PC-3 (cell line): ENCODE data around the gene FANCL.
"Not testable (repeated sequence)": the region's sequence is repeated elsewhere in the genome, so short reads cannot be mapped to it uniquely, and the experiment has no call there.

ENCODE experiments used
- EZH2 ChIP-seq: fragments of 300-600 bp; sonication (generic); IDR thresholded peaks from one replicate; pipeline ENCODE4 v1.6.1; 2017; ENCODE audit warnings: antibody characterized with exemption, mild to moderate bottlenecking, low read length; ENCODE audit not compliant: unreplicated experiment
- EZH2phosphoT487 ChIP-seq: fragments of 300-600 bp; sonication (generic); IDR thresholded peaks from 2 replicates; pipeline ENCODE4 v1.6.1; 2018; ENCODE audit warnings: mild to moderate bottlenecking, antibody characterized with exemption, low read length, borderline replicate concordance
- TF ChIP-seq, protein P1 (sequence below): fragments of 300-600 bp; sonication (generic); conservative IDR thresholded peaks from 2 replicates; pipeline ENCODE4 v1.5.1; 2017; ENCODE audit warnings: antibody characterized with exemption, low read depth, mild to moderate bottlenecking, low read length

DNA sequence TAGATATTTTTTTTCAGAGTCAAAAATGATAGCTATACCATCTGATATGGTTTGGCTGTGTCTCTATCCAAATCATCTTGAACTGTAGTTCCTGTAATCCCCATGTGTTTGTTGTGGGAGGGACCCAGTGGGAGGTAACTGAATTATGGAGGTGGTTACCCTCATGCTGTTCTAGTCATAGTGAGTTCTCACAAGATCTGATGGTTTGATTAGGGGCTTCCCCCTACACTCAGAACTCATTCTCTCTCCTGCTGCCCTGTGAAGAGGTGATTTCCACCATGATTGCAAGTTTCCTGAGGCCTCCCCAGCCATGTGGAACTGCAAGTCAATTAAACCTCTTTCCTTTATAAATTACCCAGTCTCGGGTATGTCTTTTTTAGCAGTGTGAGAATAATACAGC is 17.3 kb upstream of the FANCL start:
- TF ChIP-seq, protein P1, sequence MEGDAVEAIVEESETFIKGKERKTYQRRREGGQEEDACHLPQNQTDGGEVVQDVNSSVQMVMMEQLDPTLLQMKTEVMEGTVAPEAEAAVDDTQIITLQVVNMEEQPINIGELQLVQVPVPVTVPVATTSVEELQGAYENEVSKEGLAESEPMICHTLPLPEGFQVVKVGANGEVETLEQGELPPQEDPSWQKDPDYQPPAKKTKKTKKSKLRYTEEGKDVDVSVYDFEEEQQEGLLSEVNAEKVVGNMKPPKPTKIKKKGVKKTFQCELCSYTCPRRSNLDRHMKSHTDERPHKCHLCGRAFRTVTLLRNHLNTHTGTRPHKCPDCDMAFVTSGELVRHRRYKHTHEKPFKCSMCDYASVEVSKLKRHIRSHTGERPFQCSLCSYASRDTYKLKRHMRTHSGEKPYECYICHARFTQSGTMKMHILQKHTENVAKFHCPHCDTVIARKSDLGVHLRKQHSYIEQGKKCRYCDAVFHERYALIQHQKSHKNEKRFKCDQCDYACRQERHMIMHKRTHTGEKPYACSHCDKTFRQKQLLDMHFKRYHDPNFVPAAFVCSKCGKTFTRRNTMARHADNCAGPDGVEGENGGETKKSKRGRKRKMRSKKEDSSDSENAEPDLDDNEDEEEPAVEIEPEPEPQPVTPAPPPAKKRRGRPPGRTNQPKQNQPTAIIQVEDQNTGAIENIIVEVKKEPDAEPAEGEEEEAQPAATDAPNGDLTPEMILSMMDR: not testable (repeated sequence)
- not testable (repeated sequence) for TF ChIP-seq EZH2, EZH2phosphoT487
